Measurements from ENCODE around the gene VWA8. TPM values are rescaled to one million over a fixed set of nuclear protein-coding genes. Genes with fewer than 3 reads are reported as not detected.
A peak's percentile ranks its signal among the peaks of the same experiment; 100 is the strongest.

Gene VWA8
- total RNA-seq, 2 experiments from 2014 or later, result 22.6 to 23.1 TPM

GRCh38 chr13:41606646-41607045, 354.3 kb downstream of the VWA8 start:
- no peak for DNase-seq
- Mint-ChIP-seq H3K27ac (no peak overlapping the region), H3K4me3 (no peak overlapping the region), H3K4me1 (no peaks in the 10 kb centered on the region), H3K27me3 (no peaks in the 10 kb centered on the region), H3K9me3 (no peaks in the 10 kb centered on the region), H3K36me3 (peaks cover 21% of the 10 kb centered on the region)

- H3K27ac Mint-ChIP-seq, result no peak overlapping the region
- H3K4me3 Mint-ChIP-seq, result no peak overlapping the region
These were observed 355.3 kb downstream of the VWA8 start for GRCh38 chr13:41605319-41606285.

GRCh38 chr13:41603917-41604316, 357.0 kb downstream of the VWA8 start:
- DNase-seq, result no peak
- Mint-ChIP-seq H3K4me3 (no peak overlapping the region), H3K9me3 (no peaks in the 10 kb centered on the region), H3K36me3 (peaks cover 35% of the 10 kb centered on the region), H3K27ac (no peak overlapping the region), H3K27me3 (no peaks in the 10 kb centered on the region), H3K4me1 (no peaks in the 10 kb centered on the region)

More at GRCh38 chr13:41605319-41606285, 355.3 kb downstream of the VWA8 start:
- H3K4me1 Mint-ChIP-seq, result no peaks in the 10 kb centered on the region
- no peaks in the 10 kb centered on the region for H3K9me3 Mint-ChIP-seq
- no peak for DNase-seq
- H3K27me3 Mint-ChIP-seq, result no peaks in the 10 kb centered on the region
- H3K36me3 Mint-ChIP-seq, result peaks cover 25% of the 10 kb centered on the region

- Mint-ChIP-seq H3K27me3 (no peaks in the 10 kb centered on the region), H3K9me3 (no peaks in the 10 kb centered on the region), H3K4me1 (no peaks in the 10 kb centered on the region), H3K4me3 (no peak overlapping the region), H3K36me3 (peaks cover 36% of the 10 kb centered on the region), H3K27ac (no peak overlapping the region)
- no peak for DNase-seq
These were observed 359.0 kb downstream of the VWA8 start for GRCh38 chr13:41601718-41602445.

- H3K4me1 Mint-ChIP-seq, result no peaks in the 10 kb centered on the region
- DNase-seq, result no peak
- no peaks in the 10 kb centered on the region for H3K9me3 Mint-ChIP-seq
- H3K27ac Mint-ChIP-seq, result no peak overlapping the region
- H3K36me3 Mint-ChIP-seq, result peaks cover 29% of the 10 kb centered on the region
- H3K4me3 Mint-ChIP-seq, result no peak overlapping the region
- H3K27me3 Mint-ChIP-seq, result no peaks in the 10 kb centered on the region
These were observed 361.3 kb downstream of the VWA8 start for GRCh38 chr13:41599619-41600018.

- no peak for DNase-seq
- H3K27ac Mint-ChIP-seq, result no peak overlapping the region
These were observed 363.4 kb downstream of the VWA8 start for GRCh38 chr13:41597348-41598041.

GRCh38 chr13:41596190-41596589, 364.7 kb downstream of the VWA8 start:
- H3K27ac Mint-ChIP-seq, result no peak overlapping the region
- no peak overlapping the region for H3K4me3 Mint-ChIP-seq
- peaks cover 24% of the 10 kb centered on the region for H3K36me3 Mint-ChIP-seq

More at GRCh38 chr13:41597348-41598041, 363.4 kb downstream of the VWA8 start:
- H3K4me1 Mint-ChIP-seq, result no peaks in the 10 kb centered on the region
- no peak overlapping the region for H3K4me3 Mint-ChIP-seq
- H3K36me3 Mint-ChIP-seq, result peaks cover 29% of the 10 kb centered on the region
- H3K27me3 Mint-ChIP-seq, result no peaks in the 10 kb centered on the region
- no peaks in the 10 kb centered on the region for H3K9me3 Mint-ChIP-seq

GRCh38 chr13:41595298-41595697, 365.6 kb downstream of the VWA8 start:
- no peak for DNase-seq
- Mint-ChIP-seq H3K27me3 (no peaks in the 10 kb centered on the region), H3K4me1 (no peaks in the 10 kb centered on the region), H3K9me3 (no peaks in the 10 kb centered on the region), H3K4me3 (no peak overlapping the region), H3K36me3 (peaks cover 15% of the 10 kb centered on the region), H3K27ac (no peak overlapping the region)

More at GRCh38 chr13:41596190-41596589, 364.7 kb downstream of the VWA8 start:
- DNase-seq, result no peak
- no peaks in the 10 kb centered on the region for H3K27me3 Mint-ChIP-seq
- H3K4me1 Mint-ChIP-seq, result no peaks in the 10 kb centered on the region
- no peaks in the 10 kb centered on the region for H3K9me3 Mint-ChIP-seq

GRCh38 chr13:41590643-41591042, 370.3 kb downstream of the VWA8 start:
- H3K4me3 Mint-ChIP-seq, result no peak overlapping the region
- H3K9me3 Mint-ChIP-seq, result no peaks in the 10 kb centered on the region
- DNase-seq, result no peak
- peaks cover 11% of the 10 kb centered on the region for H3K4me1 Mint-ChIP-seq
- no peaks in the 10 kb centered on the region for H3K27me3 Mint-ChIP-seq
- H3K27ac Mint-ChIP-seq, result no peak overlapping the region
- H3K36me3 Mint-ChIP-seq, result peaks cover 24% of the 10 kb centered on the region

GRCh38 chr13:41590122-41590521, 370.8 kb downstream of the VWA8 start:
- no peak overlapping the region for H3K4me3 Mint-ChIP-seq
- H3K27ac Mint-ChIP-seq, result no peak overlapping the region

GRCh38 chr13:41589434-41589833, 371.5 kb downstream of the VWA8 start:
- Mint-ChIP-seq H3K27me3 (no peaks in the 10 kb centered on the region), H3K27ac (no peak overlapping the region), H3K36me3 (peaks cover 31% of the 10 kb centered on the region), H3K4me3 (no peak overlapping the region), H3K4me1 (peaks cover 11% of the 10 kb centered on the region), H3K9me3 (no peaks in the 10 kb centered on the region)
- DNase-seq, result no peak

More at GRCh38 chr13:41590122-41590521, 370.8 kb downstream of the VWA8 start:
- peaks cover 26% of the 10 kb centered on the region for H3K36me3 Mint-ChIP-seq
- peaks cover 11% of the 10 kb centered on the region for H3K4me1 Mint-ChIP-seq
- H3K27me3 Mint-ChIP-seq, result no peaks in the 10 kb centered on the region
- no peaks in the 10 kb centered on the region for H3K9me3 Mint-ChIP-seq
- DNase-seq, result no peak

- no peaks in the 10 kb centered on the region for H3K9me3 Mint-ChIP-seq
- H3K4me3 Mint-ChIP-seq, result no peak overlapping the region
- H3K4me1 Mint-ChIP-seq, result peaks cover 11% of the 10 kb centered on the region
- H3K36me3 Mint-ChIP-seq, result peaks cover 31% of the 10 kb centered on the region
- no peaks in the 10 kb centered on the region for H3K27me3 Mint-ChIP-seq
- H3K27ac Mint-ChIP-seq, result no peak overlapping the region
- DNase-seq, result no peak
These were observed 372.0 kb downstream of the VWA8 start for GRCh38 chr13:41588899-41589298.

- no peaks in the 10 kb centered on the region for H3K9me3 Mint-ChIP-seq
- H3K27me3 Mint-ChIP-seq, result no peaks in the 10 kb centered on the region
- H3K4me3 Mint-ChIP-seq, result no peak overlapping the region
- H3K27ac Mint-ChIP-seq, result no peak overlapping the region
- H3K4me1 Mint-ChIP-seq, result peaks cover 11% of the 10 kb centered on the region
- DNase-seq, result no peak
- H3K36me3 Mint-ChIP-seq, result peaks cover 28% of the 10 kb centered on the region
These were observed 372.5 kb downstream of the VWA8 start for GRCh38 chr13:41588448-41588847.

GRCh38 chr13:41587490-41587889, 373.4 kb downstream of the VWA8 start:
- no peak overlapping the region for H3K27ac Mint-ChIP-seq
- H3K4me1 Mint-ChIP-seq, result peaks cover 11% of the 10 kb centered on the region
- peak; percentile 13 for DNase-seq
- no peaks in the 10 kb centered on the region for H3K27me3 Mint-ChIP-seq
- no peak overlapping the region for H3K4me3 Mint-ChIP-seq
- H3K9me3 Mint-ChIP-seq, result no peaks in the 10 kb centered on the region
- peaks cover 27% of the 10 kb centered on the region for H3K36me3 Mint-ChIP-seq

GRCh38 chr13:41586216-41586615, 374.7 kb downstream of the VWA8 start:
- peaks cover 11% of the 10 kb centered on the region for H3K4me1 Mint-ChIP-seq
- no peaks in the 10 kb centered on the region for H3K9me3 Mint-ChIP-seq
- peaks cover 27% of the 10 kb centered on the region for H3K36me3 Mint-ChIP-seq
- no peak for DNase-seq
- no peak overlapping the region for H3K4me3 Mint-ChIP-seq
- no peak overlapping the region for H3K27ac Mint-ChIP-seq
- no peaks in the 10 kb centered on the region for H3K27me3 Mint-ChIP-seq
